Neural crest cell (in vitro differentiated cells): ENCODE results near the gene ILK. TPM values are rescaled to one million over a fixed set of nuclear protein-coding genes. Genes with fewer than 3 reads are reported as not detected.

Experiments
- DNase-seq: peaks from one replicate; pipeline ENCODE4 v3.0.0; 2021; ENCODE audit warnings: low read depth, mixed read lengths, low spot score
- H3K27ac Mint-ChIP-seq: one replicate; pipeline ENCODE4 v1.8.0; 2021; ENCODE audit warnings: mild to moderate bottlenecking, mixed read lengths; ENCODE audit not compliant: unreplicated experiment
- H3K27me3 Mint-ChIP-seq: 2 replicates; pipeline ENCODE4 v1.8.0; 2021; ENCODE audit warnings: low read depth, mild to moderate bottlenecking, mixed read lengths
- H3K36me3 Mint-ChIP-seq: 2 replicates; pipeline ENCODE4 v1.8.0; 2021; ENCODE audit warnings: low read depth, mild to moderate bottlenecking, mixed read lengths
- H3K4me1 Mint-ChIP-seq: 2 replicates; pipeline ENCODE4 v1.8.0; 2021; ENCODE audit warnings: mixed read lengths
- H3K4me3 Mint-ChIP-seq: one replicate; pipeline ENCODE4 v1.8.0; 2021; ENCODE audit warnings: mild to moderate bottlenecking, mixed read lengths
- H3K9me3 Mint-ChIP-seq: 2 replicates; pipeline ENCODE4 v1.8.0; 2021; ENCODE audit warnings: mixed read lengths
- total RNA-seq: library from RNA; stranded (reverse); gene quantifications from 2 replicates; pipeline ENCODE4 v1.2.1, GENCODE V29; 2021
- TF ChIP-seq, protein P1 (sequence below): fragments of 200-600 bp; sonication (generic); conservative IDR thresholded peaks from 2 replicates; pipeline ENCODE4 v1.5.0; 2021; ENCODE audit warnings: antibody characterized with exemption, mild to moderate bottlenecking

ILK gene
- total RNA-seq, 1 donor from 2014 or later, result 121 TPM

DNA sequence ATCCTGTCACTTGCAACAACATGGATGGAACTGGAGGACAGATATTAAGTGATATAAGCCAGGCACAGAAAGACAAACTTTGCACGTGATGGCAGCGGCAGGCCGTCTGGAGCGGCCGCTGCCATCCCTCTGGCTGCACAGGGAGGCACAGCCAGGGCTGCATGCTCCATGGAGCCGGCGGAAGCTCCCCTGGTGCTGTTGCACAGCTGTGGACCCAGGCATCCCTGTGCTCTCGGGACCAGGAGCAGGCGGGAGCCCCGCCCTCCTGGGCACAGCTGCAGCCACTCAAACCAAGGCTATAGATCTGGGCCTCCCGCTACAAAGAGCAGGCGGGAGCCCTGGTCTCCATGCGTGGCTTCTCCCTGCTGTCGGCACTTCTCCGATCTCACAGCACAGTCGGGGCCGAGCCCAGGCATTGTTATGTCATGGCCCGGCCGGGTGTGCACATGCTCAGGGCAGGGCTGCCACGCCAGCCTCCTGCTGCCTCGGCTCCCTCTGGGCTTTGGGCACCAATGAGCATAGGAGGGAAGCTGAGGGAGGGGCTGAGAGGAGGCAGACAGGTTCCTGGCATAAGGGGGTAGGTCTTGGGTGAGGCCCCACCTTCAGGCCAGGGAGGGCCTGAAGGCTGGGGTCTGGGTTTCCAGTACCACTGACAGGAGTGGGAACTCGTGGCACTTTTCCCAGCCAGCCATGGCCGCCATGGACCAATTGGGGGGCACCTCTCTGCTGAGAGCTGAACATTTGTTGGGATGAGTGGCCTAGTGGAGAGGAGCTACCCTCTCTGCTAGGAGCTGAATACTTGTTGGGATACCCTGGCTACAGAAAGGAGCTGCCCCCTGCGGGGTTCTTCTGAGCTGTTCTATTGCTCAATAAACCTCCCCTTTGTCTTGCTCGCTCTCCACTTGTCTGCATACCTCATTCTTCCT, 16.9 kb upstream of the ILK start:
- TF ChIP-seq, protein P1, sequence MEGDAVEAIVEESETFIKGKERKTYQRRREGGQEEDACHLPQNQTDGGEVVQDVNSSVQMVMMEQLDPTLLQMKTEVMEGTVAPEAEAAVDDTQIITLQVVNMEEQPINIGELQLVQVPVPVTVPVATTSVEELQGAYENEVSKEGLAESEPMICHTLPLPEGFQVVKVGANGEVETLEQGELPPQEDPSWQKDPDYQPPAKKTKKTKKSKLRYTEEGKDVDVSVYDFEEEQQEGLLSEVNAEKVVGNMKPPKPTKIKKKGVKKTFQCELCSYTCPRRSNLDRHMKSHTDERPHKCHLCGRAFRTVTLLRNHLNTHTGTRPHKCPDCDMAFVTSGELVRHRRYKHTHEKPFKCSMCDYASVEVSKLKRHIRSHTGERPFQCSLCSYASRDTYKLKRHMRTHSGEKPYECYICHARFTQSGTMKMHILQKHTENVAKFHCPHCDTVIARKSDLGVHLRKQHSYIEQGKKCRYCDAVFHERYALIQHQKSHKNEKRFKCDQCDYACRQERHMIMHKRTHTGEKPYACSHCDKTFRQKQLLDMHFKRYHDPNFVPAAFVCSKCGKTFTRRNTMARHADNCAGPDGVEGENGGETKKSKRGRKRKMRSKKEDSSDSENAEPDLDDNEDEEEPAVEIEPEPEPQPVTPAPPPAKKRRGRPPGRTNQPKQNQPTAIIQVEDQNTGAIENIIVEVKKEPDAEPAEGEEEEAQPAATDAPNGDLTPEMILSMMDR, result no peak
- H3K36me3 Mint-ChIP-seq, result peaks cover 40% of the 10 kb centered on the region
- H3K9me3 Mint-ChIP-seq, result peaks cover 28% of the 10 kb centered on the region
- no peak overlapping the region for H3K4me3 Mint-ChIP-seq
- H3K27me3 Mint-ChIP-seq, result no peaks in the 10 kb centered on the region
- no peaks in the 10 kb centered on the region for H3K4me1 Mint-ChIP-seq
- DNase-seq, result no peak
- no peak overlapping the region for H3K27ac Mint-ChIP-seq

DNA sequence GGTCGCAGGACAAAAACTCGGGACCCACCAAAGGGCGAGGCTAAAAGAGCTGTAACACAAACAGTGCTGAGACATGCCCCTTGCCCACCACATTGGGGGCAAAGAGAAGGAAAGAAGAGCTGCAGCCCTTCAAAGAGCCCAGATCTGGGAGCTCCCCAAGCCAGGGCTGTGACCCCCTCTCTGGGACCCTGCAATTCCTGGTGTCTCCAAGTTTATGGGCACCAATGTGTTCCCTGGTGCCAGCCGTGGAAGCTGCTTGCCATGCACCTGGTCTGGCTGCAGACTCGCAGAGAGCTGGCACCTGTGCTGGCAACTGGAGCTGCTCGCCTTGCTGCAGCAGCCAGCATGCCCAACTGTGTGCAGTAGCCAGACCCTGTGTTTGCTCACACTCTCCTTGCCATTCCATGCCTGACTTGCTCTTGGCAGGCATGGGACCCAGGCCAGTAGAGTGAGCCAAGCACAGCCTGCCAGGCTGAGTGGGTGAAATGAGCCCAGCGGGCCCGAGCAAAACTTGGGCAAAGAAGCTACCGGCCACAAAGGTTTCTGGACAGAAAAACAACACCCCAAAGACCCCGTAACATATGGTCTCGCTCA, 16.1 kb upstream of the ILK start:
- TF ChIP-seq, protein P1, result no peak
- Mint-ChIP-seq H3K27ac (no peak overlapping the region), H3K9me3 (peaks cover 23% of the 10 kb centered on the region), H3K4me1 (no peaks in the 10 kb centered on the region), H3K36me3 (peaks cover 35% of the 10 kb centered on the region), H3K27me3 (no peaks in the 10 kb centered on the region), H3K4me3 (no peak overlapping the region)
- no peak for DNase-seq

DNA sequence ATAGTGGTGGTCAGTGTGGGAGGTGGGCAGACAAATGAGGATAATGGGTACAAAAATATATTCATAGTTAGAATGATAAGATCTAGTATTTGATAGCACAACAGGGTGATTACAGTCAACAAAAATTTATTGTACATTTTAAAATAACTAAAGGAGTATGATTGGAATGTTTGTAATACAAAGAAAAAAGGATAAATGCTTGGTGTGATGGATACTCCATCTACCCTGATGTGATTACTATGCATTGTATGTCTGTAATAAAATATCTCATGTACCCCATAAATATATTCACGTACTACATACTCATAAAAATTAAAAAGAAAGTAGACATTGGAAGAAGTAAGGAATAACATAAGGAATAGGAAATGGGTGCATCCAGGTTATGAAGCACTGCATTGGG, 15.6 kb upstream of the ILK start:
- Mint-ChIP-seq H3K4me3 (no peak overlapping the region), H3K36me3 (peaks cover 29% of the 10 kb centered on the region), H3K27me3 (no peaks in the 10 kb centered on the region), H3K4me1 (no peaks in the 10 kb centered on the region), H3K9me3 (peaks cover 21% of the 10 kb centered on the region), H3K27ac (no peak overlapping the region)
- TF ChIP-seq, protein P1, result no peak
- no peak for DNase-seq

DNA sequence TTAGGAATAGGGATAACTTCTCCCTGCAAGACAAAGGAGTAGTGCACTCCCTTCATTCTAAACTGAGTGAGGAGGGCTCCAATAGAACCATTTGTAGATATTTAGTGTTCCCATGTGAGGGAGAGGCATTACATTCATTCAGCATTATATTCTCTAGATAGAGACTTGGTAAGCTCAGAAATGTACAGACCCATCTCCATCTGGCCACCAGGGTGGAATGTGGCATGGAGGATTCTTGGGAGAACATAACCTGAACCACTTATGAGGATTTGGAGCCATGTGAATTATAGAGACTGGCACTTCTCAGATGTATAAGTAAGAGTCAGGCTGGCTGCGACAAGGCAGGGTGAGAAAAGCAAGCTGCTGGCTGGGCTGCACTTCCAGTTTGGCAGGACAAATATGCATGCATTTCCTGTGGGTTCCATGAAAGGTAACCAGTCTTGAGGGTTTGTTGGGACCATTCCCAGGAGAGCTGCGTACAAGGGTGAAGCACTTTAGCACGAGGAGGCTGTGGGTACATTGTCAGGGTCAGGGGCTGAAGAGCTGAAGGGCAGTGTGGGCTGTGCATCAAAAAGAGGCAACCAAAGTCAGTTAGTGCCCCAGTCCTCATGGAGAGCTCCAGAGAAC, 9.3 kb upstream of the ILK start:
- H3K27ac Mint-ChIP-seq, result no peak overlapping the region
- no peak overlapping the region for H3K4me3 Mint-ChIP-seq
- H3K27me3 Mint-ChIP-seq, result no peaks in the 10 kb centered on the region
- no peak for DNase-seq
- no peaks in the 10 kb centered on the region for H3K9me3 Mint-ChIP-seq
- peaks cover 15% of the 10 kb centered on the region for H3K36me3 Mint-ChIP-seq
- TF ChIP-seq, protein P1, result no peak
- H3K4me1 Mint-ChIP-seq, result peaks cover 15% of the 10 kb centered on the region

DNA sequence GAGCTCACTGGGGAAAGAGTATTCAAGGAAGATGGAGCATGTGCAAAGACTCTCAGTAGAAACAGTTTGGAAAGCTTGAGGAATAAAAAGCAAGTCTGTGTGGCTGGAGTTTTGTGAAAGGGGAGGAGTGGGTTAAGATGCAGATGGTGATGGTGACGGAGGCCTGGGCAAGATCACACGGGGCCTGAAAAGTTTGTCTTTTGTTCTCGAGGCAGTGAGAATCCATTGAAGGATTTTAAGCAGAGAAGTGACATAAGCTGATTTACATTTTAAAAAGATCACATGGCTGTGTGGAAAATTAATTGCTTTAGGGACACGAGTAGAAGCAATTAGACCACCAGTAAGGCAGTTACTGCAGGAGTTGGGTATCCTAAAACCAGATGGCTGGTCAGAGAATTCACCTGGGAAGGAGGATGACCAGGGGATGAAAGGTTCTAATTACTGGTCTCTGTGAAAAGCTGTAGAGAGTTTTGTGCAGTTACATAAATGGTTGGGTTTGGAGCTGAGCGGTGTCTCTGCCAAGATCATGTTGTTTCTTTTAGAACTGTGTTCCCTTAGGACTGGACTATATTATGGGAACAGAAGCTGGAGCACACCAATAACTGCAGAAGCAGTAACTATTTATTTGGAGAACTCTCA, 7.2 kb upstream of the ILK start:
- Mint-ChIP-seq H3K9me3 (no peaks in the 10 kb centered on the region), H3K4me3 (no peak overlapping the region), H3K4me1 (peaks cover 15% of the 10 kb centered on the region), H3K27me3 (no peaks in the 10 kb centered on the region), H3K36me3 (peaks cover 19% of the 10 kb centered on the region), H3K27ac (no peak overlapping the region)
- TF ChIP-seq, protein P1, result no peak
- DNase-seq, result no peak
